ENCODE data around the gene ABLIM3.

Gene ABLIM3

DNA sequence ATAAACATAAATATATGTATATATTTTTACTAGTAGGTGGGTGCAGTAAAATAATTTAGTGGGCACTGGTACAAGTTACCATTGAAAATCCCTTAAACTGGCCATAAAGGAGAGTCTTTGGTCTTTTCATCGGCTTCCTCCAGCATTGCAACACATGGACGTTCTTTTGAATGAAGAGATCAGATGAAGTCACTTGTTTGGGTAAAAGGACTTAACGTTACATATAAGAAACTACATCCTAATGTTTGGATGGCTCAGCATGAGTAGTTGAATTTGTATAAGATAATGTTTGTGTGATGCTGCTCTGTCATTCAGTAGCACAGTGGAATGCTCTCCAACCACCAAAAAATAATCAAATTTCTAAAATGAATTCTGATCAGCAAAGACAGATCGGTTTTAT lies 161.9 kb downstream of the ABLIM3 start:
- no peak for TF ChIP-seq SPI1 (IDR thresholded peaks at IDR 0.05; ENCODE audit: borderline replicate concordance, low read depth)
- TF ChIP-seq, protein P1, sequence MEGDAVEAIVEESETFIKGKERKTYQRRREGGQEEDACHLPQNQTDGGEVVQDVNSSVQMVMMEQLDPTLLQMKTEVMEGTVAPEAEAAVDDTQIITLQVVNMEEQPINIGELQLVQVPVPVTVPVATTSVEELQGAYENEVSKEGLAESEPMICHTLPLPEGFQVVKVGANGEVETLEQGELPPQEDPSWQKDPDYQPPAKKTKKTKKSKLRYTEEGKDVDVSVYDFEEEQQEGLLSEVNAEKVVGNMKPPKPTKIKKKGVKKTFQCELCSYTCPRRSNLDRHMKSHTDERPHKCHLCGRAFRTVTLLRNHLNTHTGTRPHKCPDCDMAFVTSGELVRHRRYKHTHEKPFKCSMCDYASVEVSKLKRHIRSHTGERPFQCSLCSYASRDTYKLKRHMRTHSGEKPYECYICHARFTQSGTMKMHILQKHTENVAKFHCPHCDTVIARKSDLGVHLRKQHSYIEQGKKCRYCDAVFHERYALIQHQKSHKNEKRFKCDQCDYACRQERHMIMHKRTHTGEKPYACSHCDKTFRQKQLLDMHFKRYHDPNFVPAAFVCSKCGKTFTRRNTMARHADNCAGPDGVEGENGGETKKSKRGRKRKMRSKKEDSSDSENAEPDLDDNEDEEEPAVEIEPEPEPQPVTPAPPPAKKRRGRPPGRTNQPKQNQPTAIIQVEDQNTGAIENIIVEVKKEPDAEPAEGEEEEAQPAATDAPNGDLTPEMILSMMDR (IDR thresholded peaks at IDR 0.05; ENCODE audit: insufficient read depth, low read length) = no peak
- TF ChIP-seq, protein P2, sequence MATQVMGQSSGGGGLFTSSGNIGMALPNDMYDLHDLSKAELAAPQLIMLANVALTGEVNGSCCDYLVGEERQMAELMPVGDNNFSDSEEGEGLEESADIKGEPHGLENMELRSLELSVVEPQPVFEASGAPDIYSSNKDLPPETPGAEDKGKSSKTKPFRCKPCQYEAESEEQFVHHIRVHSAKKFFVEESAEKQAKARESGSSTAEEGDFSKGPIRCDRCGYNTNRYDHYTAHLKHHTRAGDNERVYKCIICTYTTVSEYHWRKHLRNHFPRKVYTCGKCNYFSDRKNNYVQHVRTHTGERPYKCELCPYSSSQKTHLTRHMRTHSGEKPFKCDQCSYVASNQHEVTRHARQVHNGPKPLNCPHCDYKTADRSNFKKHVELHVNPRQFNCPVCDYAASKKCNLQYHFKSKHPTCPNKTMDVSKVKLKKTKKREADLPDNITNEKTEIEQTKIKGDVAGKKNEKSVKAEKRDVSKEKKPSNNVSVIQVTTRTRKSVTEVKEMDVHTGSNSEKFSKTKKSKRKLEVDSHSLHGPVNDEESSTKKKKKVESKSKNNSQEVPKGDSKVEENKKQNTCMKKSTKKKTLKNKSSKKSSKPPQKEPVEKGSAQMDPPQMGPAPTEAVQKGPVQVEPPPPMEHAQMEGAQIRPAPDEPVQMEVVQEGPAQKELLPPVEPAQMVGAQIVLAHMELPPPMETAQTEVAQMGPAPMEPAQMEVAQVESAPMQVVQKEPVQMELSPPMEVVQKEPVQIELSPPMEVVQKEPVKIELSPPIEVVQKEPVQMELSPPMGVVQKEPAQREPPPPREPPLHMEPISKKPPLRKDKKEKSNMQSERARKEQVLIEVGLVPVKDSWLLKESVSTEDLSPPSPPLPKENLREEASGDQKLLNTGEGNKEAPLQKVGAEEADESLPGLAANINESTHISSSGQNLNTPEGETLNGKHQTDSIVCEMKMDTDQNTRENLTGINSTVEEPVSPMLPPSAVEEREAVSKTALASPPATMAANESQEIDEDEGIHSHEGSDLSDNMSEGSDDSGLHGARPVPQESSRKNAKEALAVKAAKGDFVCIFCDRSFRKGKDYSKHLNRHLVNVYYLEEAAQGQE (IDR thresholded peaks at IDR 0.05; ENCODE audit: insufficient replicate concordance, low read depth) = no peak
- no peak for TF ChIP-seq GABPA (IDR thresholded peaks at IDR 0.05; ENCODE audit: low read depth)
- TF ChIP-seq POLR2AphosphoS5 (IDR thresholded peaks at IDR 0.05; ENCODE audit: low read depth) = no peak
- DNase-seq (ENCODE audit: low read depth in 1 of 2, low spot score in 1 of 2) = no peak

DNA sequence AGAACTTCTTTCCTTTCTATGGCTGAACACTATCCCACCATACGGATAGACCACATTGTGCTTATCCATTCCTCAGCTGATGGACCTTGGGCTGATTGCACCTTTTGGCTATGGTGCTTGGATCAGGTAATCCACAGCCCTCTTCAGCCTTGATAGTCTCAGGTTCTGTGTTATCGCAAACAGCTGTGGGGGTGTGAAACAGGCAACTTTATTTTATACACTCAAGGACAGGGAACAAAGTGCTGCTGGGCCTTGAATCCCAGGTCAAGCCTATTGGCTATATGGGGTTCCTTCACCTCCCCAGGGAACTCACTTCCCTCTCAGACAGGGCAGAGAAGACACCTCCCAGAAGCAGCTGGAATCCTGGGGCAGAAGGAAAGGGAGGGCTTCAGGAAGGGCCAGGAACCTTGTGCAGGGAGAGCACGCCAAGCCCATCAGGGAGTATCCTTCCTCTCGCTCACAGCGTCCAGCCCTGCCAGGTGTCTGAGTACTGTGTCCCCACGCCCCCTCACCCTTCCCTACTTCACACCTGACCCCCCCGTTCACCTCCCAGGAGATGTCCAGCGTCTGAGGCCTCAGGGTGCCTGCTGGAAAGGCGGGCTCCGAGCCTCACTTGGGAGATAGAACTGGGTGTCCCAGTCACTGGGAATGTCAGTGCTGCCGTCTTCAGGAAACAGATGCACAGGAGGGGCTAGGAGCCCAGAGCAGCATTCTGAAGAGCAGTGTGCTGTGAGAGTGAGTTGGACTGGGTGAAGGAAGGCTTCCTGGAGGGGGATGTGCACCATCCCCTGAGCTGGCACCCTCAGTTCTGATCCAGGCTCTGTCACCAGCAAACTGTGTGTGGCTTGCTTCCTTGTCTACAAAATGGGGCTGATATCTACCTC lies 163.1 kb downstream of the ABLIM3 start:
- Histone ChIP-seq H3K27me3 (ENCODE audit: insufficient read depth, poor library complexity, severe bottlenecking) (peaks cover 10% of the 10 kb centered on the region), H3K4me3 (replicated peaks; ENCODE audit: insufficient read depth, low read length) (no peak overlapping the region), H3K27ac (replicated peaks) (no peak overlapping the region)
- no peak for DNase-seq (ENCODE audit: low read depth in 1 of 2, low spot score in 1 of 2)
- TF ChIP-seq, protein P2 (IDR thresholded peaks at IDR 0.05; ENCODE audit: insufficient replicate concordance, low read depth) = no peak
- TF ChIP-seq SPI1 (IDR thresholded peaks at IDR 0.05; ENCODE audit: borderline replicate concordance, low read depth) = no peak

More for the DNA sequence above, 161.9 kb downstream of the ABLIM3 start:
- H3K27ac ChIP-seq (replicated peaks) = no peak overlapping the region
- no peak overlapping the region for H3K4me3 ChIP-seq (replicated peaks; ENCODE audit: insufficient read depth, low read length)
- H3K27me3 ChIP-seq (ENCODE audit: insufficient read depth, poor library complexity, severe bottlenecking) = peaks cover 19% of the 10 kb centered on the region

DNA sequence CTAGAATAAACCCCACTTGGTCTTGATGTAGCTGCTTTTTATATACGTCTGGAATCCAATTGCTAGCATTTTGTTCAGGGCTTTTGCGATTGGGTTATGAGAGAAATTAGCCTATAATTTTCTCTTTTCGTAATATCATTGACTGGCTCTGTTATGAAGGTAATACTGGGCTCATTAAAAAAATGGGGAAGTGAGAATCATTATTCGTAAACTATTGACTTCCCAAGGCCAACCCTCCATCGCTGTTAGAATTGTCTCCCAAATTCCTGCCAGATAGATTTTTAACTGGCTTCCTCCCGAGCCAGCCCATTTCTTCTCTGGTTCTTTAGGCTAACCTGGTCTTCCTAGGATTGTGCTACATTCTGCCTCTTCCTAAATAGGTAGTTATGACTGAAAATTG lies 168.1 kb downstream of the ABLIM3 start:
- TF ChIP-seq, protein P1 (IDR thresholded peaks at IDR 0.05; ENCODE audit: insufficient read depth, low read length) = no peak
- TF ChIP-seq POLR2AphosphoS5 (IDR thresholded peaks at IDR 0.05; ENCODE audit: low read depth) (no peak), SPI1 (IDR thresholded peaks at IDR 0.05; ENCODE audit: borderline replicate concordance, low read depth) (no peak), GABPA (IDR thresholded peaks at IDR 0.05; ENCODE audit: low read depth) (no peak)
- TF ChIP-seq, protein P2 (IDR thresholded peaks at IDR 0.05; ENCODE audit: insufficient replicate concordance, low read depth) = no peak
- no peak overlapping the region for H3K4me3 ChIP-seq (replicated peaks; ENCODE audit: insufficient read depth, low read length)
- peaks cover 3% of the 10 kb centered on the region for H3K27me3 ChIP-seq (ENCODE audit: insufficient read depth, poor library complexity, severe bottlenecking)
- no peak for DNase-seq (ENCODE audit: low read depth in 1 of 2, low spot score in 1 of 2)
- no peak overlapping the region for H3K27ac ChIP-seq (replicated peaks)
